Cardiac fibroblast (primary cell): ENCODE data around the gene VPS26B.

ENCODE experiments used
- DNase-seq, 2 donors: peaks; one replicate each; pipeline versions ENCODE4 v3.0.0 to v3.0.0-alpha.2; 2010; ENCODE audit warnings: low read depth in 2 of 2
- H3K4me3 ChIP-seq, 2 donors: replicated peaks in 1 of 2; 1 replicate in 1 of 2; 2 replicates in 1 of 2; pipeline ENCODE4 v1.5.1; 2011; ENCODE audit warnings: low read depth in 2 of 2, low read length in 2 of 2, mild to moderate bottlenecking in 2 of 2, moderate library complexity in 1 of 2
- CTCF ChIP-seq: IDR thresholded peaks from one replicate; pipeline ENCODE4 v1.5.1; 2011; ENCODE audit warnings: low read depth, mild to moderate bottlenecking, low read length, inconsistent platforms

Gene VPS26B

GRCh38 chr11:134257101-134257500 lies 32.6 kb downstream of the VPS26B start:
- H3K4me3 ChIP-seq = no peak overlapping the region
- TF ChIP-seq CTCF = no peak
- DNase-seq = no peak

- no peak for TF ChIP-seq CTCF
- no peak overlapping the region for H3K4me3 ChIP-seq
- DNase-seq = no peak
Observed at GRCh38 chr11:134258577-134258976, 34.1 kb downstream of the VPS26B start.

GRCh38 chr11:134260503-134260902 lies 36.0 kb downstream of the VPS26B start:
- TF ChIP-seq CTCF = no peak
- no peak for DNase-seq
- H3K4me3 ChIP-seq = no peak overlapping the region

GRCh38 chr11:134260983-134261382 lies 36.5 kb downstream of the VPS26B start:
- H3K4me3 ChIP-seq = no peak overlapping the region
- DNase-seq = no peak
- no peak for TF ChIP-seq CTCF

GRCh38 chr11:134261626-134262488 lies 37.4 kb downstream of the VPS26B start:
- peak; percentile 26 to 35 for DNase-seq
- TF ChIP-seq CTCF = peak; percentile 60
- no peak overlapping the region for H3K4me3 ChIP-seq

- no peak overlapping the region for H3K4me3 ChIP-seq
- TF ChIP-seq CTCF = no peak
- DNase-seq = no peak
Observed at GRCh38 chr11:134264966-134265764, 40.7 kb downstream of the VPS26B start.
